ENCODE results near the gene PLCG2.
"Not testable (repeated sequence)": the region's sequence is repeated elsewhere in the genome, so short reads cannot be mapped to it uniquely, and the experiment has no call there.

PLCG2 gene

DNA sequence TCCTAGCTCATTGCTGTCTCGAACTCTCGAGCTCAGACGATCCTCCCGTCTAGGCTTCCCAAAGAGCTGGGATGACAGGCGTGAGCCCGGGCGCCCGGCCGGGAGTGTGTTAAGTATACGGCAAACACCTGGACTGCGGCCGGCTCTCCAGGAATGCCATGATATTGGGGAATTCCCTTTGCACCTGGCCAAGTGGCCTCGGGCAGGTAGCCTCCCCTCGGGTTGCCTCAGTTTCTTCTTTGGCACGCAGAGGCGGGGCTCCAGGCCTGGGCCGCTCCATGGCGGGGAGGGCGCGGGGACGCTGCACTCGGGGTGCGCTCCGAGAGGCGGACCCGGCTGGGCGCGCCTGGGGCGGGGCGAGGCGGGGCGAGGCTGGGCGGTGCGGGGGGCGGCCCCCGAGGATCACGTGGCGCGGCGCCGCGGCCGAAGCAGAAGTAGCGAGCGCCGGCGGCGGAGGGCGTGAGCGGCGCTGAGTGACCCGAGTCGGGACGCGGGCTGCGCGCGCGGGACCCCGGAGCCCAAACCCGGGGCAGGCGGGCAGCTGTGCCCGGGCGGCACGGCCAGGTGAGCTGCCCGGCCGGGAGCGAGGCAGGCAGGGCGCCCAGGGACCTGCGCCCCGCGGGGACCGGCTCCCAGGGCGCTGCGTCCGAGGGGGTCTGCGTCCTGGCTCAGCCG is at the start of gene PLCG2:
TSS of gene PLCG2 (plus strand) at position 431 of the 675 bp plus-strand sequence. CDS start 6,699 bp downstream, outside the sequence.
- peak; percentile 76 for DNase-seq

DNA sequence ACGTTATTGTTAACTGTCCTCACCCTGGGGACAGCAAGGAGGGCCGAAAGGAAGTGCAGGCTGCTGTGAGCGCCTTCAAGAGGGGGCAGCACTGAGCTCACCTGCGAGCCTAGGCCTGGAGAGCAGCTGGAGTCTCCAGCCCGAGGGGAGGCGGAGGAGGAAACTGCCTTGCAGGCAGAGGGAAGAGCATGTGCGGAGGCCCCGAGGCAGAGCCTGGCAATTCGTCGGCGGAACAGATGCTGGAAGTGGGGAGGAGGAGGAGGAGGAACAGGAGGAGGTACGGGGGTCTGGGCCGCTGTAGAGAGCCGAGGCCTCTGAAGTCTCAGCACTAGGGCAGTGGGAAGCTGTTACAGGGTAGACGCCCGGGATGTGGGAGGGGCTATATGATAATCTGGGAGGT is 49.6 kb upstream of the PLCG2 start:
- DNase-seq: peak; percentile 34

DNA sequence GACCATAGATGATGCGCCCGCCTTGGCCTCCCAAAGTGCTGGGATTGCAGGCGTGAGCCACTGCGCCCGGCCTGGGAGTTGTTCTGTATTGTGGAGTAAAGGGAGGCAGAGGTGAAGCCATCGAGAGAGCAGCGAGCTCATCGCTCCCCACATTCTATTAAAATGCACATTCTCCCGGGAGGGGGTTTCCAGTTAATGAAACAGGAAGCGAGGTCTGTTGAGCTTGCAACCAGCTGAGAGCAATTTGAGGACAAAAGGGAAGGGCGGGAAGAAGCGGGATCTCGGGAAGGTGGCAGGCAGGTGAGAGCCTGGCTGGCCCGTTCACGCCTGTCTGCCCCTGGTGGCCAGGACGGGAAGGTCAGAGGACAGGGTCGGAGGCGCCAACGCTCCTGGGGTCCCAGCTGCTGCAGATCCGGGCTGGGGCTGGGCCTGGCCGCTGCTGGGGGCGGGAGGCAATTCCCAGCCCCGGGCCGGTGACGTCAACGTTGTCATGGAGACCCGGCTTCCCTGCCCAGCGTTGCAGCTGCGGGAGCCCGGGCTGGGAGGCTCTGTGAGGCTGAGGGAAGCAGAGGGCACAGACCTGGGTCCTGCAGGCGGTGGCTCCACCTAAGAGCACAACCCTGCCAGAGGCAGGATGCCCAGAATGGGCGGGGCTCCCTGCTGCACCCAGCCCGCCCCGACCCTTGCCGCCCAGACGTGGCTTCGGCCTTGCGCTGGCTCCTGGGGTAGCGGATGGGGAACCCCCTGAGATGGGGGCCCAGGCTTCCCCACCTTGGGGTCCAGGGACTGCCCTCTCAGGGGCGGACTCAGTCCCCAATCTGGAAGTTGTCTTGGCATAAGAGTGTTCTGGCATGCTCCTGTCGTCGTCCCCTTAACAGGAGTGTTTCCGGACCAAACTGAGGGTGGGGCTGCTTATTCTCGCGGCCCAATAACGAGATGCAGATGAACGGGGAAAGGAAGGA is 48.7 kb upstream of the PLCG2 start:
- peak; percentile 97 for DNase-seq

DNA sequence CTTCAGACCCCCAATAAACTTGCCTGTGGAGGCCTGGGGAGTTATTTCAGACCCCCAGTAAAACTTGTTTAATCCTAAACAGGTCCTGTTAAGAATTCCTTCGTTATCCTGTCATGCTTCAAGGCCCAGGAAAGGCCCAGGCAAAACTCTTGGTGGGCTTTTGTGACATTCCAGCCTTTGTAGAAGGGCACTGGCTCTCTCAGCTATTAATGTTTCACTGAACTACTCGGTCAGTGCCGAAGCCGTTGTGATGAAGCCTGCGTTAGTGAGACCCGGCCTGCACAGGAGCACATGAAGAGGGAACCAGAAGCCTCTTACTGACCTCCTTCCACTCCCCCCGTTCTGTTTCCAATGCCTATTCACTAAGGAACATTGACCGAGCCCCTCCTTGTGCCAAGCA is 47.4 kb upstream of the PLCG2 start:
- DNase-seq: no peak

DNA sequence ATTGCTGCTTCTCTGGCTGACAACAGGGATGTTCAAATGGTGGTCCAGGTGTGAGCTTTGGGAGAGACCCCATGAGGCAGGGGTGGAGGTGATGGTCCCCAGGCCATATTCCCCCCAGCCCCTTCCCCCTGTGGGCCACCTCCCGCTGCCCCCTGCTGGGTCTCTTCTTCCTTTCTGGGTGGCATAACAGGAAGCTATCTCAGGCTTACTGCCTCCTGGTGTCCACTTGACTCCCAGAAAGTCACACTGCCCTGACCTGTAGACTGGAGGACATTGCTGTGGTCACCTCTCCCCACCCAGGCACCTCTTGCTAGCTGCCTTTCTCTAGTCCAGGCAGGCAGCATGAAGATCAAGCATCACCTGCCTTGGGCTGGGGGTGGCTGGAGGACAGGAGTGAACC is 46.4 kb upstream of the PLCG2 start:
- DNase-seq: no peak

DNA sequence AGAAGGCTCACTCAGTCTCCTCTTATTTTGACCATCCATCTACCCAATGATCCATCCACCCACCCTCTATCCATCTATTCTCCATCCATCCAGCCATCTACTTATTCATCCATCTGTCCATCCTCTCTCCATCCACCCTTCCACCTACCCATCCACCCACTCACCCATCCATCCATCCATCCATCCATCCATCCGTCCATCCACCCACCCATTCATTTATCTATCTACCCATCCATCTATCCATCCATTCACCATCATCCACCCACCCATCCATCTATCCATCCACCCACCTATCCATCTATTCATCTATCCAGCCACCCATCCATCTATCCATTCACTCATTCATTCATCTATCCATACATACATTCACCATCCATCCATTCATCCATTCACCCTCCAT is 45.8 kb upstream of the PLCG2 start:
- DNase-seq: no peak

DNA sequence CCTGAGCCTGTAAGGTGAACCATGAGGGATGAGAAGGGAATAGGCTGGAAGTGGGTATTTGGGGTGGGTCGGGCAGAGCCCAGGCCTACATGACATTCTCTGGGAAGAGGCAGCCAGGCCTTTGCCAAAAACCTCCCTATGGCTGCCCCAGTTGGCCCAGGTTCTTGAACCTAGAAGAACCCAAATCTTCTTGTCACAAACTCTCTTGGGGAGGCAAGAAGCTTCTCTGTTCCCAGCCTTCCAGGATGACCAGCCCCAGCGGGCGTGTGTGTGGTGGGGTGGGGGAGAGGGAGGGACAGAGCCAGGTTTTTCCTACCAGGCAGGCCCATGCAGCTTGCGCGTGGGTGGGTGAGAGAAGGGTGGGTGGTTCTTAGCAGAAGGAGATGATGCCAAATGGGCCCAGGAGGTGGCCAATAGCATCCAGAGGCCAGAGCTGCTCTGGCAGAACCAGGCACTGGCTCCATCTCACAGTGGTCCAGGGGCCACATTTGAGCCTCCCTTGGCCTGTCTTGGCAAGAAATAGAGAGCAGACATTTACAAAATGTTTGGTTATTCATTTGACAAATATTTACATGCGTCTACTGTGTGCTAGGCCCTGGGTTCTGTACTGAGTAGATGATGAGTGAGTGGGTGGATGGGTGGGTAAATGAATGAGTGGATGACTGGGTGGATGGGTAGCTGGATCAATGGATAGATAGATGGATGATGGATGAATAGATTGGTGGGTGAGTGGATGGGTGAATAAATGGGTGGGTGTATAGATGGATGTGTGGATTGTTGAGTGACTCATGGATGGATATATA is 44.3 kb upstream of the PLCG2 start:
- no peak for DNase-seq

DNA sequence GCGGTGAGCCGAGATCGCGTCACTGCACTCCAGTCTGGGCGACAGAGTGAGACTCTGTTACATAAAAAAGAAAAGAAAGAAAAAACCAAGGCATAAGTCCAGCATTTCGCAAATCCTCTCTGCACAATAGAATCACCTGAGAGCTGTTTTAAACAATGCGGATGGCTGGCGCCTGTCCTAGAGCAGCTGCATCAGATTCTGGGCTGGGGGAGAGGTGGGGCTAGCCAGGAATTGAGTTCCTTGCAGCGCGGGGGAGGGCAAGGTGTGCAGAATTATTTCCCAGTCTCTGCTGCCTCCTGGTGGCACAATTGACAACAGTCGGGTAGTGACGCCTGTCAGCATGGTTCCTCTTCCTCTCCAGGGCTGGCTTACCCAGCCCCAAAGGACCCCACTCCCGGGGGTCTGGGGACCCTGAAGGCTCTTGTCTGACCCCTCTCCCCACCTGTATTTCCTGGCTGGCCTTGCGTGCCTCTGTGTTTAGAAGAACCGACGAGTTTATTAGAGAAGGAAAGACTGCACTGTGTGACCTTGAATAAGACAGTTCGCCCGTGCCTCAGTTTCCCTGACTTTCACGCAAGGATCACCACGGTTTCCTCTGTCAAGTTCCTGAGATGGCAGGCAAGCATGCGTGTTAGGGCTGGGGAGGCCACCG is 41.1 kb upstream of the PLCG2 start:
- DNase-seq: peak; percentile 88

DNA sequence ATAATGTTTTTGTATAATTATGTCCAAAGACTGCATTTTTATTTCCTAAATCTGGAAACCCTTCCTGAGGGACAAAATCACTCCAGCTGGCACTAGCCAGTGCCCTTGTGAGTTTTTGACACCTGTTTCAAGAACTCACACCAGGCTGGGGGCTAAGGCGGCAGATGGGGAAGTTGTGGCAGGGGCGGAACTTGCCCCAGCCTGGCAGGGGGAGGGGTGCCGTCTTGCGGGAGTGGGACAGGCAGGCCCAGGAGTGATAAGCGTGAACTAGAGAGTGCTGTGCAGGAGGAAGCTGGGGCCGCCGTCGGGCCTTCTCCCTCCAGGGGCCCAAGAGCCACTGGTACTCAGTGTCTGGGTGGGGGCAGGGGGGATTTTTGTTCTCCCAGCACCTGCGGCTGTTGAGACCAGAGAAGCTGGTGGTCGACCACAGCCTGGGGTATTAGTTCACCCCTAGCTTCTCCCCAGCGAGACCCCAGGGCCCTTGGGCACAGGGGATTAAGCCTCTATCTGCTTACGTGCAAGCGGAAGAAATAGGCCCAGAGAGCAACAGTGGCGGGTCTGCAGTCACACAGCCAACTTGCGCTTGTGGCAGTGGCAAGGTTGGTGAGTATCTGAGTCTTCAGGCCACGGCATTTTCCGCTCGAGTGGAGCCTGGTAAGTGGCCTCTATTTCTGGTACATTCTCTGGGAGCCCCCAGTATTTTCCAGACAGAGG is 40.2 kb upstream of the PLCG2 start:
- no peak for DNase-seq

DNA sequence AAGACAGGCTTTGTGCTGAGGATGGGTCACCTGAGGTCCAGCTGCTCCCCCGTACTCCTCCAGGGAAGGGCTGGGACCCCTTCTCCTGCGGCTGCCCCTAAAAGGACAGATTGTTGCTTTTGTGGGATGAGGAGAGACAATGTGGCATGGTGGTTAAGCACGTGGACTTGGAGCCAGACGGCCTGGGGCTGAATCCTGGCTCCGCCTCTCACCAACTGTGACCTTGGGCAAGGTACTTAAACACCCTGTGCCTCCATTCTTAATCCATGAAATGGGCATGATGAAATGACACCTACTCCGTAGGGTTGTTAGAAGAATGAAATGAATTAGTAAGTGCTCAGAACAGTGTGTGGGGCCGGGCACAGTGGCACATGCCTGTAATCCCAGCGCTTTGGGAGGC is 39.6 kb upstream of the PLCG2 start:
- DNase-seq: no peak

DNA sequence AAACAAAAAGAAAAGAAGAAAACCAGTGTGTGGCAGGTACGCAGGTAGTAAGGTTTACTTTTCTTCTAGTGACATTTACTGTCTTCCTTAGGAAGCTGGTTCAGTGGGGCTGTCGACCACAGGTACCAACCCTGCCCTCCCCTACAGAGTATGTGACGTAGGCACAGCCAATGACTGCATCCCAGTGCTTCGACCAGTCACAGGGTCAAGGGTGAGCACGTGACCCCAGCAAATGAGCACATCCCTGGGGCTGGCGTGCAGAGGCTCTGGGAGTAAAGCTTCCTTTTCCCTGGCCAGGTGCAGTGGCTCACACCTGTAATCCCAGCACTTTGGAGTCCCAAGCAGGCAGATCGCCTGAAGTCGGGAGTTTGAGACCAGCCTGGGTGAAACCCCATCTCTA is 38.9 kb upstream of the PLCG2 start:
- no peak for DNase-seq

DNA sequence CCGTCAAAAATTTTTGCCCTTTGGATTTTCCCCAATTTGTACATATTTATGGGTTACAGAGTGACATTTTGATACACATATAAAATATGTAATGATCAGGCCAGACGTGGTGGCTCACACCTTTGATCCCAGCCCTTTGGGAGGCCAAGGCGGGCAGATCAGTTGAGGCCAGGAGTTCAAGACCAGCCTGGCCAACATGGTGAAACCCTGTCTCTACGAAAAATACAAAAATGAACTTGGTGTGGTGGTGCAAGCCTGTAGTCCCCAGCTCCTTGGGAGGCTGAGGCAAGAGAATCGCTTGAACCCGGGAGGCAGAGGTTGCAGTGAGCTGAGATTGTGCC is 37.7 kb upstream of the PLCG2 start:
- DNase-seq: not testable (repeated sequence)

DNA sequence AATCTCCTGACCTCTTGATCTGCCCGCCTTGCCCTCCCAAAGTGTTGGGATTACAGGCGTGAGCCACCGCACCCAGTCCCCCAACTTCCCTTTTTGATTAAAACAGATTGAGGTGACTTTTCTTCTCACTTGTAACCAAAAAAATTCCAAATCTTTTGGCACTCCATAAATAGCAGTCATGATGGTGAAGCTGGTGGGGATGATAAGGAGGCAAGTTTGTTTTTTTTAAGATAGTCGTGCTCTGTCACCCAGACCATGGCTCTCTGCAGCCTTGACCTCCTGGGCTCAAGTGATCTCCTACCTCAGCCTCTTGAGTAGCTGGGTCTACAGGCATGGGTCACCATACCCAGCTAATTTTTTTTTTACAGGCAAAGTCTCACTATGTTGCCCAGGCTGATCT is 34.7 kb upstream of the PLCG2 start:
- DNase-seq: no peak

DNA sequence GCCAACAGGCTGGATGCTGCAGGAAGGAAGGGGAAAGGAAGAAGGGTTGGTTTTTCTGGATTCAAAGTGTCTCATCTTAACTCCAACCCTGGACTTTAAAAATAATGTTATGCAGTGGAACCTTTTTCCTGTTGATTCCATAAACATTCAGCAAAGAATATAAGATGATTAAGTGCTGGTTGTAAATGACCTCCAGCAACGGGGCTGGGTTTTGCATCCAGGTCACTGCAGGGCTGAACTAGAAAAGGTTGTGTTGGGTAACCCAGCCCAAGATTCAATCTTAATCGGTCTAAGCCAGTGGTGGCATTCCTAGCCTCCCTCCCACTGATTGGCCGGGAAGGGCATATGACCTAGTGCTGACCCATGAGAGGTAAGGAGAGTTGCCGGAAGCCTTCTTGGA is 34.2 kb upstream of the PLCG2 start:
- no peak for DNase-seq

DNA sequence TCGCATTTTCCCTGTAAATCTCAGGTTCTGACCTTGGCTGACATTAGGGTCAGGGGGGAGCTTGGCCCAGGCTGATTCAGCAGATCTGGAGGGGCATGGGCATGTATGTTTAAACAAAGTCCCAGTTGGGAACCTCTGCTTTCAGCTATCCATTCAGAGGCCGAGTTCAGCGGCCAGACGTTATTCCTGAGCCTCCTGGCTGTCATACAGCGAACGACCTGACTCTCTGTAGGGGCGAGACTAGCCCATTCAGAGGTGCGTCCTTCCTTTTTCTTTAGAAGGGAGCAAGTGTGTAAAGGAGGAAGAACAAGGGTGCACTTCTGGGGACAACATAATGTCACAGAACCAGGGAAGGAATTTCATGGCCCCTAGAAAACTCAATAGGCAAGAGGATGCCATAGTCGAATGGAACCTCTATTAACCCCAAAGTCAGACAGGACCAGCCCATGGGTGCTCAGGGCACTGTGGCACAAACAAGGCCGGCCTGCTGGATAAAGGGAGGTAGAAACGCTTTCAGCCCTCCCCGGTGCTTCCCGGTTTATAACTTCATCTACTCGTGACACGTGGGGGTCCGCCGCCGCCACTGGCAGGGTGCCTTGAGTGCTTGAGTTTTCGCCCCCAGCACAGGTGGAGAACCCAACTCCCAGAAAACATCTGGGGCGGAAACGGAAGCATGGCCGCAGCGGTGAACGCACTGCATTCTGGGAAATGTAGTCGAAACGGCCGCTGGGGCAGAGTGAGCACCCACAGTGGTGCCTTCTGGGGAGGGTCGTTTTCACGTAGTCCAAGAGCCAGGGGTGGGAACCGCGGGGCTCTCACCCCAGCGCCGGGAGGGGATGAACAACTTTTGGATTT is 33.2 kb upstream of the PLCG2 start:
- DNase-seq: peak; percentile 69

DNA sequence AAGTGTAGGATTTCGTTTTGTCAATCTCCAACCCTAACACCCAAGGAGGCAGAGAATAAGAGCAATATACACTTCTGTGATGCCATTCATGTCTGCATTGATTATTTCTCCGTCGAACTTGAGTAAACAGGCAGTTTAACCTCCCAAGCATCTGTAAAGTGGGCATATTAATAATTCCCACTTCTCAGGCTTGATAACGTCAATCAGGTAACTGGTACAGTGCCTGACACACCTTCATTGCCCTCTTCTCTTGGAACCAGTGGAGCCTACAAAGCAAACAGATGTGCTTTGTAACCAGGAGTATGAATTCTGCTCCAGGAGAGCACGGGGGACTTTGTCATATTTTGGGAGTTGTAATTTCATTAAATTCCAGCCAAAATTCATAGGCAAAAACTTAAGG is 32.5 kb upstream of the PLCG2 start:
- DNase-seq: no peak

DNA sequence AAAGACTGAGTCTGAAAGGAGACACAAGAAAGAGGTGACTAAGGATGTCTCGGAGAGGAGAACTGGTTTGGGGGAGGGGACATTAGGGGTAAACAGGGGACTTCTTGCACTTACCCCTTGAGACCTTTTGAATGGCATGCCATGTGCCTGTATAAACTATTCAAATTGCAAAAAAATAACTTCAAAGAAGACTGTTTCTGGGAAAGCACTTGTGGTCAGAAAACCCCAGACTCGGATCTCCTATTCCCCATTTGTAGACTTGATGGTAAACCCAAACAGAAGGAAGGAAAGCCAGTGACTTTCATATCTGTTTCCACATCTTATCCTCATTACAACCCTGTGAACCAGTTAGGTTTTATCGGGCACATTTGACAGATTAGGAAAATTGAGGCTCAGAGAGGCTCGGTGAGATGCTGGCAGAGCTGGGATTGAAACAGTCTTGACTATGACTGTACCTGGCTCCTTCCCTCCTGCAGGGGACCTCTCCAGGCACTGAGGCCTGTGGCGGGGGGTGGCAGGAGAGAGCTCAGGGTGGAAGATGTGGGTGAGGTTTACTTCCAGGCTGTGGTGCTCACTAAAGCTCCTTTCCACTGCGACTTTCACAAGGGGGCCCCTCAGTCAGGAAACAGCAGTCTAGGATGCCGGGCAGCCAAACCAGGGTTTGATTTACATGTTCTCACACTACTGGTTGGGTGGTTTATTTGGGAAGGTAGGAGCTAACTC is 30.5 kb upstream of the PLCG2 start:
- DNase-seq: no peak

DNA sequence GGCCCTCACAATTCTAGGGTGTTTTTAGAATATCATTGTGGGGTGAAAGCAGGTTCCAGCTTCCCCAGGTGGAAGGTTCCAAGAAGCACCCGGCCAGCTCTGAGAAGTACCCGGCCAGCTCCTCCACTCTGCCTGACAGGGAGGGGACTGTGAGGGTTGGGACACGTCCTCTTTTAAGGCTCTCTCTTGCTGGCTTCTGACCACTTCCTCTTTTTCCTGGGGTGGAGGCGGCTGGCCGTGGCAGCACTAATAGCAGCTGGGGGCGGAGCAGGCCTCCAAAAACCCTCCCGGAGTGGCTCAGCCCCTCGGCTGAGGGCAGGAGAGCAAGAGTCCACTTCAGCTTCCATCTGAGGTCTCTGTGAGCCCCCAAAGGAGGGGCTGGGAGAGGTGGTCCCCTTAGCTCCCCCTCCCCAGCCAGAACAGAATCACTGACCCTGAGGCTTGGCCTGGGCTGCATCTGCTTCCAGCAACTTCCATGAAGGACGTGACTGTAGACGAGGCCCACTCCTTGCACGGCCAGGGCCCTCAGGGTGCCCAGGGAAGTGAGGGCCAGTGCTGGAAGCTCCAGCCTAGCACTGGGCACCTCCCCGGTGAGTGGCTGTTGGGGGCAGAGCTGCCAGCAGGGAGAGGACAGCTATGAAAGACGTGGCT is 26.7 kb upstream of the PLCG2 start:
- DNase-seq: no peak

DNA sequence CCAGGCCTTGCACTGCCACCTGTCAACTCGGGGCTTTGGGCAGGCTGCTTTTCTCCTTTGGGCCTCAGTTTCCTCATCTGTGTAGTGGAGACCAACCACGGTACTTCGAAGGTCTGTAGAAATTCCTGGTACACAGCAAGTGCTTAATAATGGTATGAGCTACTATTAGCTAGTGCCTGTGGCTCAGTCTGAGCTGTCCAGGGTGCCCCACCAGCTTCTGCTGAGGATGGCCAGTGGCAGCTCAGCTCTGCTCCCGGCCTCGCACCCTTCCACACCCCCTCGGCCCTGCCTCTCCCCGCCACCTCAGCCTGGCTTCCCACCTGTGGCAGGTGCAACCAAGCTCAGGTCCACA is 26.2 kb upstream of the PLCG2 start:
- DNase-seq: no peak

DNA sequence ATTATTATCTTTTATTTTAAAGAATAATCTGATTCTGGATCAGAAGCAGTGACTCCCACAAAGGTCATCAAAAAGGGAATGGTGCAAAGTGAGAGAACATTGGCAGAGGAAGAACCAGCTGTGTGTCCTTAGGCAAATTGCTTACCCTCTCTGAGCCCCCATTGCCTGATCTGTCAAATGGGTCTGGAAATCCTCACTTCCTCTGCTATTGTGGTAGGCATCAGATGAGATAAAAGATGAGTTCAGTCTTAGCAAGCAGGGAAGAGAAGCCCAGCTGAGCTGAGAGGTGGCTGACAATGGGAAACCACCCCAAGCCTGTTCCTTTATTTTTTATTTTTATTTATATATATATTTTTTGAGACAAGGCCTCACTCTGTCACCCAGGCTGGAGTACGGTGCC is 24.2 kb upstream of the PLCG2 start:
- no peak for DNase-seq
